ENCODE results near the gene L3MBTL2.

Gene L3MBTL2

DNA sequence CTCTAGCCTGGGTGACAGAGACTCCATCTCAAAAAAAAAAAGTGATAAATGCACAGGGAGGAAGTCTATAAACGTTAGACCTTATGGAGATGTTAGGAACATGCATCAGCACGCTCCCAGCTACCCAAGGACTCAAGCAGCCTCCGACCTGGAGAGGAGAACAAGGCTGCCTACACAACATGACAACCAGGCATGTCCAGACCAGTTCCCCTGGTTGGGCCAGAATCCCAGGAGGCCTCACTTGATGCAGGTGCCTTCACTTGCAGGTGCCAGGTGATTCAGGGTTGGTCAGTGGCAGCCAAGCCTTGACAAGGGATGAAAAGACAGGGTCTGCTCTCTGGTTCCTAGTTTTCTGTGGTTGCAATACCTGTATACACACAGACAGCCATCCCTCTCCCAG lies 75.0 kb downstream of the L3MBTL2 start:
- DNase-seq: no peak

DNA sequence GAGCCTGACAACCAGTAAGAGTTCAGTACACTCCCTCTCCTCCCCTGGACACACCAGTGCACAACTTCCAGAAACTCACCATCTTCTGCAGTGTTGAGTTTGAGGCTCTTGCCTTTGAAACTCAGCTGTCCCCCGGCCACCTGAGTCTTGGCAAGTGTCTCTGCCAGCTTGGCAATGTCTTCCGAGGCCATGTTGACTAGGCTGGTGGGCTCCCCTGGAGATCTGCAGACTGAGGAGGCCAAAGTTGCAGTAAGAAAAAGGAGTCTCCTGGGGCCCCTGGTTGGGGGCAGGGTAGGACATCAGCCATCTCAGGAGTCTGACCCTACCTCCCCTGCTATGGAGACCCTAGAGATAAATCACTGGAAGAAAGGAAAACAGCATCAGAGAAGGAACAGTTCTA lies 75.7 kb downstream of the L3MBTL2 start:
- no peak for DNase-seq
